Measurements from ENCODE around the gene ST8SIA4.

ST8SIA4 gene

GRCh38 chr5:100898504-100899346 is 4.4 kb downstream of the ST8SIA4 start:
- TF ChIP-seq CTCF (IDR thresholded peaks at IDR 0.05; ENCODE audit: control insufficient read depth, insufficient read depth, low read depth, low read length, missing control alignments), result no peak

GRCh38 chr5:100896054-100896453 is 7.0 kb downstream of the ST8SIA4 start:
- no peak for TF ChIP-seq CTCF (IDR thresholded peaks at IDR 0.05; ENCODE audit: control insufficient read depth, insufficient read depth, low read depth, low read length, missing control alignments)
- no peak for DNase-seq (ENCODE audit: low read depth)

More at GRCh38 chr5:100898504-100899346, 4.4 kb downstream of the ST8SIA4 start:
- H3K4me3 ChIP-seq (ENCODE audit: control insufficient read depth, low read depth, low read length), result no peak overlapping the region
- no peak for DNase-seq (ENCODE audit: low read depth)

GRCh38 chr5:100890461-100891008 is 12.5 kb downstream of the ST8SIA4 start:
- no peak for TF ChIP-seq CTCF (IDR thresholded peaks at IDR 0.05; ENCODE audit: control insufficient read depth, insufficient read depth, low read depth, low read length, missing control alignments)
- H3K4me3 ChIP-seq (ENCODE audit: control insufficient read depth, low read depth, low read length), result no peak overlapping the region
- no peak for DNase-seq (ENCODE audit: low read depth)

More at GRCh38 chr5:100896054-100896453, 7.0 kb downstream of the ST8SIA4 start:
- H3K4me3 ChIP-seq (ENCODE audit: control insufficient read depth, low read depth, low read length), result no peak overlapping the region

GRCh38 chr5:100889896-100890295 is 13.2 kb downstream of the ST8SIA4 start:
- no peak for TF ChIP-seq CTCF (IDR thresholded peaks at IDR 0.05; ENCODE audit: control insufficient read depth, insufficient read depth, low read depth, low read length, missing control alignments)
- H3K4me3 ChIP-seq (ENCODE audit: control insufficient read depth, low read depth, low read length), result no peak overlapping the region
- DNase-seq (ENCODE audit: low read depth), result no peak

GRCh38 chr5:100889165-100889743 is 13.8 kb downstream of the ST8SIA4 start:
- H3K4me3 ChIP-seq (ENCODE audit: control insufficient read depth, low read depth, low read length), result no peak overlapping the region
- TF ChIP-seq CTCF (IDR thresholded peaks at IDR 0.05; ENCODE audit: control insufficient read depth, insufficient read depth, low read depth, low read length, missing control alignments), result no peak
- DNase-seq (ENCODE audit: low read depth), result no peak

GRCh38 chr5:100877274-100877673 is 25.8 kb downstream of the ST8SIA4 start:
- H3K4me3 ChIP-seq (ENCODE audit: control insufficient read depth, low read depth, low read length), result no peak overlapping the region
- no peak for DNase-seq (ENCODE audit: low read depth)
- no peak for TF ChIP-seq CTCF (IDR thresholded peaks at IDR 0.05; ENCODE audit: control insufficient read depth, insufficient read depth, low read depth, low read length, missing control alignments)
